Lower leg skin (tissue), 3 donors: Measurements from ENCODE around the gene SFTPA1.
"Not testable (repeated sequence)": the region's sequence is repeated elsewhere in the genome, so short reads cannot be mapped to it uniquely, and the experiment has no call there.

ENCODE experiments used
- POLR2A ChIP-seq, 2 donors: fragments of 450-650 bp; IDR thresholded peaks; one replicate each; pipeline ENCODE4 v1.6.1; 2016 to 2017; ENCODE audit warnings: antibody characterized with exemption in 2 of 2, mild to moderate bottlenecking in 1 of 2, moderate library complexity in 1 of 2
- TF ChIP-seq, protein P1 (sequence below), 3 donors: fragments of 450-650 bp; IDR thresholded peaks; one replicate each; pipeline ENCODE4 v1.5.1; 2016; ENCODE audit warnings: antibody characterized with exemption in 3 of 3, mild to moderate bottlenecking in 3 of 3, moderate library complexity in 2 of 3

DNA sequence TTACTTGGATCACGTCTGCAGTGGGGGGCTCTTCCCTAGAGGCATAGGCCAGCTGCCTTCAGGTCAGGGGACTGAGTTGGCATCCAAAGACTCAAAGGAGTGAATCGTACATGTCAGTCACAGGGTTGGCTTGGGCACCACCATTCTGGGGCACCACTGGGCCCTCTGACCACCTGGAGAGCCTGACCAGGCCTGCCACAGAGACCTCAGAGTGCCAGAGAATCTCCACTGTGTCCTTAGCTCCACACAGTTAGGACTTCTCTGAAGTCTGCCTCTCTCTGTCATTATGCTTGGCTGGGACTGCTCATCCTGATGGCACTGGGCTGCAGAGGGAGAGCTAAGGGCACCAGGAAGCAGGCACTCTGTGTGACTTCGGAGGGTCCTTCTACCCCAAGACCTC lies 16.2 kb upstream of the SFTPA1 start:
- TF ChIP-seq, protein P1, sequence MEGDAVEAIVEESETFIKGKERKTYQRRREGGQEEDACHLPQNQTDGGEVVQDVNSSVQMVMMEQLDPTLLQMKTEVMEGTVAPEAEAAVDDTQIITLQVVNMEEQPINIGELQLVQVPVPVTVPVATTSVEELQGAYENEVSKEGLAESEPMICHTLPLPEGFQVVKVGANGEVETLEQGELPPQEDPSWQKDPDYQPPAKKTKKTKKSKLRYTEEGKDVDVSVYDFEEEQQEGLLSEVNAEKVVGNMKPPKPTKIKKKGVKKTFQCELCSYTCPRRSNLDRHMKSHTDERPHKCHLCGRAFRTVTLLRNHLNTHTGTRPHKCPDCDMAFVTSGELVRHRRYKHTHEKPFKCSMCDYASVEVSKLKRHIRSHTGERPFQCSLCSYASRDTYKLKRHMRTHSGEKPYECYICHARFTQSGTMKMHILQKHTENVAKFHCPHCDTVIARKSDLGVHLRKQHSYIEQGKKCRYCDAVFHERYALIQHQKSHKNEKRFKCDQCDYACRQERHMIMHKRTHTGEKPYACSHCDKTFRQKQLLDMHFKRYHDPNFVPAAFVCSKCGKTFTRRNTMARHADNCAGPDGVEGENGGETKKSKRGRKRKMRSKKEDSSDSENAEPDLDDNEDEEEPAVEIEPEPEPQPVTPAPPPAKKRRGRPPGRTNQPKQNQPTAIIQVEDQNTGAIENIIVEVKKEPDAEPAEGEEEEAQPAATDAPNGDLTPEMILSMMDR (IDR thresholded peaks at IDR 0.05) = not testable (repeated sequence)
- TF ChIP-seq POLR2A (IDR thresholded peaks at IDR 0.05) = not testable (repeated sequence)
